ENCODE measurements around the gene SYNPR.

SYNPR gene

GRCh38 chr3:63562323-63562722 lies 284.2 kb downstream of the SYNPR start:
- DNase-seq = no peak

GRCh38 chr3:63563572-63563971 lies 285.5 kb downstream of the SYNPR start:
- no peak for DNase-seq

- no peak for DNase-seq
These were observed 287.1 kb downstream of the SYNPR start for GRCh38 chr3:63565220-63565619.

GRCh38 chr3:63571682-63572081 lies 293.6 kb downstream of the SYNPR start:
- no peak for DNase-seq

GRCh38 chr3:63576846-63577245 lies 298.7 kb downstream of the SYNPR start:
- no peak for DNase-seq

- no peak for DNase-seq
These were observed 300.8 kb downstream of the SYNPR start for GRCh38 chr3:63578858-63579257.

GRCh38 chr3:63580151-63580550 lies 302.0 kb downstream of the SYNPR start:
- DNase-seq = no peak

- no peak for DNase-seq
These were observed 304.9 kb downstream of the SYNPR start for GRCh38 chr3:63582943-63583500.

- no peak for DNase-seq
These were observed 306.6 kb downstream of the SYNPR start for GRCh38 chr3:63584681-63585080.

- DNase-seq = no peak
These were observed 307.8 kb downstream of the SYNPR start for GRCh38 chr3:63585927-63586326.

- DNase-seq = no peak
These were observed 310.8 kb downstream of the SYNPR start for GRCh38 chr3:63588895-63589294.

GRCh38 chr3:63593779-63594178 lies 315.7 kb downstream of the SYNPR start:
- DNase-seq = no peak

- DNase-seq = no peak
These were observed 317.1 kb downstream of the SYNPR start for GRCh38 chr3:63595221-63595620.

GRCh38 chr3:63597019-63597418 lies 318.9 kb downstream of the SYNPR start:
- no peak for DNase-seq

- no peak for DNase-seq
These were observed 329.6 kb downstream of the SYNPR start for GRCh38 chr3:63607716-63608115.

- no peak for DNase-seq
These were observed 331.3 kb downstream of the SYNPR start for GRCh38 chr3:63609408-63609807.

- DNase-seq = no peak
These were observed 331.7 kb downstream of the SYNPR start for GRCh38 chr3:63609834-63610233.

- DNase-seq = no peak
These were observed 333.3 kb downstream of the SYNPR start for GRCh38 chr3:63611382-63611781.

- no peak for DNase-seq
These were observed 335.5 kb downstream of the SYNPR start for GRCh38 chr3:63613561-63613960.

- DNase-seq = no peak
These were observed 339.3 kb downstream of the SYNPR start for GRCh38 chr3:63617391-63617790.

- DNase-seq = no peak
These were observed 346.9 kb downstream of the SYNPR start for GRCh38 chr3:63624941-63625560.

- DNase-seq = no peak
These were observed 353.6 kb downstream of the SYNPR start for GRCh38 chr3:63631670-63632069.

GRCh38 chr3:63635186-63635585 lies 357.1 kb downstream of the SYNPR start:
- no peak for DNase-seq

GRCh38 chr3:63639806-63640205 lies 361.7 kb downstream of the SYNPR start:
- no peak for DNase-seq

GRCh38 chr3:63642488-63642887 lies 364.4 kb downstream of the SYNPR start:
- DNase-seq = no peak

Data from CD4-positive, alpha-beta T cell treated with Interleukin-15 for 1 hour (primary cell).